Measurements from ENCODE around the gene ST3GAL3. TPM values are rescaled to one million over a fixed set of nuclear protein-coding genes. Genes with fewer than 3 reads are reported as not detected.

ST3GAL3 gene
- total RNA-seq, 2 experiments from 2014 or later, result 10.6 to 12.1 TPM

GRCh38 chr1:43978551-43979260 lies 271.4 kb downstream of the ST3GAL3 start, which contains the start of gene B4GALT2:
TSS of gene B4GALT2 (plus strand) at chr1:43979210. CDS start at chr1:43981161, 1,951 bp downstream.
- POLR2A ChIA-PET, result no interaction called here
- CTCF ChIA-PET, result no interaction called here

GRCh38 chr1:43979261-43979527 lies 271.9 kb downstream of the ST3GAL3 start:
- ChIA-PET POLR2A (interaction anchor here (0.6 kb wide), 1 partner anchor 749 kb away, joined by 12 read pairs; no protein-coding TSS in a partner anchor), CTCF (interaction anchor here (1.6 kb wide), 1 partner anchor 11 kb away, joined by 4 read pairs; the partner anchor contains the start of gene CCDC24)

GRCh38 chr1:43979528-43980254 lies 272.4 kb downstream of the ST3GAL3 start:
- POLR2A ChIA-PET, result interaction anchor here (0.6 kb wide), 1 partner anchor 749 kb away, joined by 12 read pairs; no protein-coding TSS in a partner anchor
- CTCF ChIA-PET, result interaction anchor here (0.6 to 1.6 kb wide), 2 partner anchors 11 to 130 kb away, joined by 4 read pairs; partner anchors contain the start of gene CCDC24

- POLR2A ChIA-PET, result no interaction called here
- CTCF ChIA-PET, result interaction anchor here (0.6 to 1.6 kb wide), 2 partner anchors 10 to 129 kb away, joined by 4 read pairs; partner anchors contain the start of gene CCDC24
Observed at GRCh38 chr1:43980255-43981134, 273.2 kb downstream of the ST3GAL3 start.

Other genes starting within 250 kb of the ST3GAL3 start
- under 1 TPM; 0.67 to 0.86 TPM for gene PTPRF, start 176.7 kb upstream of the ST3GAL3 start, total RNA-seq
- gene KDM4A, start 57.4 kb upstream of the ST3GAL3 start, total RNA-seq, result 10 to 100 TPM; 26.9 to 27.8 TPM
- gene ARTN, start 226.3 kb downstream of the ST3GAL3 start, total RNA-seq, result under 1 TPM in 1 of 2 experiments, not detected in 1; 0.15 TPM
- 10 to 100 TPM; 24.9 to 29.1 TPM for gene IPO13, start 239.4 kb downstream of the ST3GAL3 start, total RNA-seq